Measurements from ENCODE around the gene ARRB1. TPM values are rescaled to one million over a fixed set of nuclear protein-coding genes. Genes with fewer than 3 reads are reported as not detected.

ARRB1 gene
- total RNA-seq, 1 donor from 2014 or later = 1.0 TPM

- Histone ChIP-seq H4K20me1 (ENCODE audit: low read depth) (no peaks in the 10 kb centered on the region), H3K4me3 (no peak overlapping the region), H3K27me3 (no peaks in the 10 kb centered on the region), H3K4me2 (no peak overlapping the region), H3K9ac (no peak overlapping the region), H3K4me1 (no peaks in the 10 kb centered on the region), H3K36me3 (no peaks in the 10 kb centered on the region), H3K79me2 (ENCODE audit: low read depth) (no peaks in the 10 kb centered on the region), H3F3A (ENCODE audit: low read depth) (no peaks in the 10 kb centered on the region), H3K27ac (no peak overlapping the region), H2AFZ (replicated peaks) (no peak overlapping the region), H3K9me3 (ENCODE audit: low read depth) (no peaks in the 10 kb centered on the region)
- TF ChIP-seq EZH2 (IDR thresholded peaks at IDR 0.05) (no peak), CTCF (IDR thresholded peaks at IDR 0.05) (no peak), EZH2phosphoT487 (IDR thresholded peaks at IDR 0.05) (no peak)
- H3K27ac Mint-ChIP-seq = peak overlapping the region; percentile 22
- peaks cover 12% of the 10 kb centered on the region for H3K27me3 Mint-ChIP-seq (ENCODE audit: insufficient read depth, low read depth)
- no peak for DNase-seq (ENCODE audit: low spot score)
- peaks cover 24% of the 10 kb centered on the region for H3K4me1 Mint-ChIP-seq
- H3K4me3 Mint-ChIP-seq = peak overlapping the region; percentile 17
- no peaks in the 10 kb centered on the region for H3K36me3 Mint-ChIP-seq
- no peaks in the 10 kb centered on the region for H3K9me3 Mint-ChIP-seq
These were observed 36.6 kb downstream of the ARRB1 start for GRCh38 chr11:75314771-75315438.

- Histone ChIP-seq H3K4me2 (no peak overlapping the region), H3K36me3 (no peaks in the 10 kb centered on the region), H3K9me3 (ENCODE audit: low read depth) (no peaks in the 10 kb centered on the region), H3K4me3 (no peak overlapping the region), H3K27ac (no peak overlapping the region), H3K9ac (no peak overlapping the region), H3K27me3 (no peaks in the 10 kb centered on the region), H3K4me1 (no peaks in the 10 kb centered on the region), H4K20me1 (ENCODE audit: low read depth) (no peaks in the 10 kb centered on the region), H3K79me2 (ENCODE audit: low read depth) (no peaks in the 10 kb centered on the region), H2AFZ (replicated peaks) (no peak overlapping the region), H3F3A (ENCODE audit: low read depth) (no peaks in the 10 kb centered on the region)
- Mint-ChIP-seq H3K9me3 (no peaks in the 10 kb centered on the region), H3K4me1 (peaks cover 24% of the 10 kb centered on the region), H3K36me3 (no peaks in the 10 kb centered on the region), H3K27ac (peak overlapping the region; percentile 92), H3K4me3 (no peak overlapping the region), H3K27me3 (ENCODE audit: insufficient read depth, low read depth) (peaks cover 8% of the 10 kb centered on the region)
- TF ChIP-seq CTCF (IDR thresholded peaks at IDR 0.05) = no peak
- no peak for TF ChIP-seq EZH2 (IDR thresholded peaks at IDR 0.05)
- TF ChIP-seq EZH2phosphoT487 (IDR thresholded peaks at IDR 0.05) = no peak
- peak; percentile 54 for DNase-seq (ENCODE audit: low spot score)
These were observed 37.8 kb downstream of the ARRB1 start for GRCh38 chr11:75313513-75314272.

GRCh38 chr11:75312346-75312745 is 39.1 kb downstream of the ARRB1 start:
- Mint-ChIP-seq H3K4me1 (peaks cover 23% of the 10 kb centered on the region), H3K27ac (peak overlapping the region; percentile 88), H3K9me3 (no peaks in the 10 kb centered on the region), H3K27me3 (ENCODE audit: insufficient read depth, low read depth) (peaks cover 8% of the 10 kb centered on the region), H3K4me3 (no peak overlapping the region), H3K36me3 (no peaks in the 10 kb centered on the region)
- H3F3A ChIP-seq (ENCODE audit: low read depth) = no peaks in the 10 kb centered on the region
- TF ChIP-seq EZH2 (IDR thresholded peaks at IDR 0.05) = no peak
- TF ChIP-seq CTCF (IDR thresholded peaks at IDR 0.05) = no peak
- TF ChIP-seq EZH2phosphoT487 (IDR thresholded peaks at IDR 0.05) = no peak
- H2AFZ ChIP-seq (replicated peaks) = no peak overlapping the region
- no peaks in the 10 kb centered on the region for H3K79me2 ChIP-seq (ENCODE audit: low read depth)
- H4K20me1 ChIP-seq (ENCODE audit: low read depth) = no peaks in the 10 kb centered on the region
- no peaks in the 10 kb centered on the region for H3K9me3 ChIP-seq (ENCODE audit: low read depth)
- H3K27me3 ChIP-seq = no peaks in the 10 kb centered on the region
- no peak overlapping the region for H3K27ac ChIP-seq
- no peak overlapping the region for H3K4me2 ChIP-seq
- no peak for DNase-seq (ENCODE audit: low spot score)
- no peak overlapping the region for H3K9ac ChIP-seq
- no peaks in the 10 kb centered on the region for H3K36me3 ChIP-seq
- H3K4me1 ChIP-seq = no peaks in the 10 kb centered on the region
- H3K4me3 ChIP-seq = no peak overlapping the region

All from neural progenitor cell (in vitro differentiated cells).